ENCODE results near the gene NDUFS2. TPM values are rescaled to one million over a fixed set of nuclear protein-coding genes. Genes with fewer than 3 reads are reported as not detected.
A peak's percentile ranks its signal among the peaks of the same experiment; 100 is the strongest.

NDUFS2 gene
- total and polyA plus RNA-seq, 9 of the 15 experiments (the other 6 are each of a cell fraction or from before 2014, with no cell fraction given) = 70.0 to 176 (median 141) TPM

- Histone ChIP-seq H3K4me2 (ENCODE audit: insufficient read depth, low read length) (no peak overlapping the region; the same call in 1 of the 2 replicates), H3K4me3 (no peak overlapping the region), H3K27ac (ENCODE audit: extremely low read depth, low read depth, low read length) (peak overlapping the region; percentile 31; the same call in 1 of the 3 replicates), H4K20me1 (replicated peaks; ENCODE audit: control insufficient read depth, insufficient read depth, low read length) (no peaks in the 10 kb centered on the region), H3K4me1 (replicated peaks in 1 of 2; ENCODE audit: control insufficient read depth in 2 of 2, insufficient read depth in 2 of 2, low read length in 2 of 2) (peaks cover 3 to 25% of the 10 kb centered on the region in 2 experiments; a peak in 4 of 5 replicates), H2AFZ (ENCODE audit: low read depth, low read length) (peak overlapping the region; percentile 74), H3K27me3 (ENCODE audit: control insufficient read depth in 2 of 2, insufficient read depth in 2 of 2, low read length in 2 of 2) (no peaks in the 10 kb centered on the region), H3K9me3 (replicated peaks; ENCODE audit: control insufficient read depth, insufficient read depth, low read depth, low read length) (no peaks in the 10 kb centered on the region), H3K36me3 (ENCODE audit: control insufficient read depth, insufficient read depth, low read length) (peaks cover 25% of the 10 kb centered on the region), H3K9me1 (ENCODE audit: control insufficient read depth, insufficient read depth, low read length) (no peaks in the 10 kb centered on the region), H3K9ac (ENCODE audit: insufficient read depth in 1 of 2, low read depth in 2 of 2, low read length in 2 of 2) (peak overlapping the region in 1 of 2 experiments; percentile 53; a peak in 2 of 4 replicates), H3K79me2 (ENCODE audit: control insufficient read depth, insufficient read depth, low read length) (no peaks in the 10 kb centered on the region)
- FAIRE-seq = no peak
- no TSS peak for BruUV-seq (replicated peaks)
- 0 out of 2 replicates have a peak, but pooled peaks have one; percentile 36 for TF ChIP-seq ARID4B (CRISPR knock-in tag; IDR thresholded peaks at IDR 0.05)
- no peak for TF ChIP-seq NR2C2 (CRISPR knock-in tag; IDR thresholded peaks at IDR 0.05)
- TF ChIP-seq NR2C2 (tag; IDR thresholded peaks at IDR 0.05) = peak; percentile 29; the same call in 1 of the 2 replicates
- TF ChIP-seq TCF7L2 (IDR thresholded peaks at IDR 0.05; ENCODE audit: low read depth, low read length) = no peak
- no peak for TF ChIP-seq CEBPG (CRISPR knock-in tag; IDR thresholded peaks at IDR 0.05)
- TF ChIP-seq CEBPG (tag; conservative IDR thresholded peaks at IDR 0.05 in 1 of 2, IDR thresholded peaks at IDR 0.05 in 1 of 2) = peak in 1 of 2 experiments; percentile 52; a peak in 2 of 4 replicates
- peak; percentile 55 for TF ChIP-seq GABPA (tag; conservative IDR thresholded peaks at IDR 0.05; ENCODE audit: low read depth)
- peak; percentile 86 for TF ChIP-seq ETV1 (tag; conservative IDR thresholded peaks at IDR 0.05; ENCODE audit: low read depth)
- TF ChIP-seq CTBP1 (IDR thresholded peaks at IDR 0.05; ENCODE audit: borderline replicate concordance) = 0 out of 2 replicates have a peak, but pooled peaks have one; percentile 34
- TF ChIP-seq NFXL1 (CRISPR knock-in tag; IDR thresholded peaks at IDR 0.05) = 0 out of 2 replicates have a peak, but pooled peaks have one; percentile 7
- no peak for TF ChIP-seq ZBTB34 (CRISPR knock-in tag; IDR thresholded peaks at IDR 0.05)
- ChIA-PET POLR2A (interaction anchor here (0.6 to 1.0 kb wide), 3 partner anchors 9 to 71 kb away, joined by 3 read pairs; no protein-coding TSS in a partner anchor), CTCF (ENCODE audit: low intra/inter-chr PET ratio) (no interaction called here)
- intact Hi-C loops (cut with micrococcal nuclease) (no loop called here), in situ Hi-C loops (cut with MboI) (no loop called here)
- peak in 1 of 4 experiments; percentile 5 for DNase-seq (ENCODE audit: extremely low read depth in 1 of 4, low spot score in 3 of 4)
- ATAC-seq = peak; percentile 36
- 55% methylated on average over 7 of the region's 7 CpGs for WGBS (ENCODE audit: insufficient coverage, low coverage, missing lambda C conversion rate)
These were observed 15.0 kb downstream of the NDUFS2 start for GRCh38 chr1:161216945-161217712.
